Measurements from ENCODE around the gene PIWIL4. TPM values are rescaled to one million over a fixed set of nuclear protein-coding genes. Genes with fewer than 3 reads are reported as not detected.
A peak's percentile ranks its signal among the peaks of the same experiment; 100 is the strongest.

Gene PIWIL4
- total and polyA plus RNA-seq, 9 of the 15 experiments (the other 6 are each of a cell fraction or from before 2014, with no cell fraction given): 6.3 to 17.0 (median 10.8) TPM

GRCh38 chr11:94635072-94635471 lies 67.9 kb downstream of the PIWIL4 start (continued):
- peak; percentile 42; the same call in 1 of the 2 replicates for TF ChIP-seq CXXC5 (CRISPR knock-in tag; IDR thresholded peaks at IDR 0.05)
- TF ChIP-seq PCBP1 (IDR thresholded peaks at IDR 0.05; ENCODE audit: low read depth, low read length, poor library complexity, severe bottlenecking): no peak
- TF ChIP-seq KLF6 (CRISPR knock-in tag; IDR thresholded peaks at IDR 0.05; ENCODE audit: borderline replicate concordance): no peak
- TF ChIP-seq CBX1 (IDR thresholded peaks at IDR 0.05; ENCODE audit: low read depth): no peak
- TF ChIP-seq ZNF316 (IDR thresholded peaks at IDR 0.05): no peak
- no peak for TF ChIP-seq ZNF589 (CRISPR knock-in tag; IDR thresholded peaks at IDR 0.05; ENCODE audit: low read depth)
- TF ChIP-seq ZNF143 (CRISPR knock-in tag; IDR thresholded peaks at IDR 0.05): no peak
- no peak for TF ChIP-seq C11orf30 (IDR thresholded peaks at IDR 0.05; ENCODE audit: low read depth)
- no peak for TF ChIP-seq CBX8 (IDR thresholded peaks at IDR 0.05; ENCODE audit: borderline replicate concordance, extremely low read depth, low read depth, low read length, poor library complexity, severe bottlenecking)
- 0 out of 2 replicates have a peak, but pooled peaks have one; percentile 31 for TF ChIP-seq MYC (IDR thresholded peaks at IDR 0.05; ENCODE audit: low read depth, low read length)
- TF ChIP-seq MYC (CRISPR knock-in tag; IDR thresholded peaks at IDR 0.05; ENCODE audit: borderline replicate concordance, low read depth): no peak
- TF ChIP-seq ZNF584 (CRISPR knock-in tag; IDR thresholded peaks at IDR 0.05; ENCODE audit: low read depth): no peak
- no peak for TF ChIP-seq HBP1 (CRISPR knock-in tag; IDR thresholded peaks at IDR 0.05)
- no peak for TF ChIP-seq KLF1 (tag; IDR thresholded peaks at IDR 0.05)
- TF ChIP-seq SMAD4 (CRISPR knock-in tag; conservative IDR thresholded peaks at IDR 0.05): no peak
- no peak for TF ChIP-seq ZNF12 (CRISPR knock-in tag; IDR thresholded peaks at IDR 0.05)
- no peak for TF ChIP-seq NFIX (CRISPR knock-in tag; IDR thresholded peaks at IDR 0.05; ENCODE audit: low read depth)
- TF ChIP-seq MBD1 (CRISPR knock-in tag; IDR thresholded peaks at IDR 0.05): no peak
- no peak for TF ChIP-seq ELF1 (tag; IDR thresholded peaks at IDR 0.05)
- no peak for TF ChIP-seq POLR2B (IDR thresholded peaks at IDR 0.05; ENCODE audit: low read depth, partially characterized antibody)
- TF ChIP-seq EZH2 (IDR thresholded peaks at IDR 0.05; ENCODE audit: borderline replicate concordance, low read depth, low read length): no peak
- TF ChIP-seq SP2 (IDR thresholded peaks at IDR 0.05; ENCODE audit: extremely low read depth, low read depth, low read length, poor library complexity, severe bottlenecking): no peak
- TF ChIP-seq GABPA (tag; conservative IDR thresholded peaks at IDR 0.05; ENCODE audit: low read depth): no peak
- no peak for TF ChIP-seq NFATC3 (IDR thresholded peaks at IDR 0.05)
- no peak for TF ChIP-seq NFE2 (IDR thresholded peaks at IDR 0.05; ENCODE audit: low read depth)
- no peak for TF ChIP-seq KHSRP (IDR thresholded peaks at IDR 0.05)
- TF ChIP-seq ZNF445 (CRISPR knock-in tag; IDR thresholded peaks at IDR 0.05; ENCODE audit: low read depth): no peak
- no peak for TF ChIP-seq ZNF217 (CRISPR knock-in tag; IDR thresholded peaks at IDR 0.05)
- TF ChIP-seq ZNF668 (CRISPR knock-in tag; IDR thresholded peaks at IDR 0.05): no peak
